ENCODE results near the gene MORC1.
A peak's percentile ranks its signal among the peaks of the same experiment; 100 is the strongest.
"Not testable (repeated sequence)": the region's sequence is repeated elsewhere in the genome, so short reads cannot be mapped to it uniquely, and the experiment has no call there.

Gene MORC1

DNA sequence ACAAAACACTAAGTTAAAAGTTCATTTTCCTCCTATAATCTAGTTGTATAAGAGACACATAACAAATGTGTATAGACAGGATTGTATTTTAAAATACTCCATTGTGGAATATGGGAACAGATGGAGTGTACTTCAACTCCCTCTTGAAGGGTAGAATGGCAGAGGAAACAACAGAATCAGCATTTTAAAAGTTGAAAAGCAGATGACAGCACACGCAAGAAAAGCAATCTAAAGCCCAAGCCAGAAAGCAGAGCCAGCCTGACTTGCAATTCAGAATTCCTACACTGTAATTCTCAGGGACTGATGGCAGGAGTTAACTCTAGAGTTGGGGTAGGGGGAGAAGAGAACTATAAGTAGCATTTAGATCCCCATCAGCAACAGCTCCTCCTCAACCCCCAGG is 22.8 kb downstream of the MORC1 start:
- no peak for DNase-seq

DNA sequence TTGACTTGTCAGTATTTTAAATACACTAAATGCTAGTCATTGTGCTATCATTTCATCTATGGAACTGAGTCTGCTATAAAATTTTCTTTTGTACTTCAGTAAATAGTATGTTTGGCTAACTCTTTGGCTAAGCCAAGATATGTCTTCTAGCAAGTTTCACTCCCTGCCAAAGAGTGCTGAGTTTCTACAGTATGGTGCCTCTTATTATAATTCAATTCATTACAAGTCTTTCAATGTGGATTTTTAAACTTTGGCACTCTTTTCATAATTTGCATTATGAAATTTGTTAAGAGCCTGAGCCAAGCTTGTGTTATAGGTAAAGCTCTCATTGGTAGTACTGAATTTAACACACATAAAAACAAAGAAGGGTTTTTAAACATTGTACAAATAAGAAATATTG is 24.4 kb downstream of the MORC1 start:
- no peak for DNase-seq

DNA sequence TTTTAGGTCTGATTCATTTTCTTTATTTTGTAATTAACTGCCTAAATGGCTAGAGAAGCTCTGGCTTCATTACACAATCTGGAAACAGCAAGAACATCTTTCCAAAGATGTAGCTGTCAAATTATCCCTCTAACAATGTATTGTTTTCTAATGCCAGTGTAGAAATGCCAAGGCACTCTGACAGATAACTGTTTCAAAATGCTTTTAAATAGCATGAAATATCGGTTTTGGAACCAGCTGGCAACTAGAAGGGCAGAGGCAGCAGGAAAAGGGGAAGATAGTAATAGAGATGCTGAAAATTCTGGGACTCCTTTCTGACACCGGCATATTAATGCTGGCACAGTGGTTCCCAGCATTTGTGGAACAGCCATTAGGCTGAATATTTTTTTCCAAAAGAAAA is 26.1 kb downstream of the MORC1 start:
- DNase-seq, result no peak

DNA sequence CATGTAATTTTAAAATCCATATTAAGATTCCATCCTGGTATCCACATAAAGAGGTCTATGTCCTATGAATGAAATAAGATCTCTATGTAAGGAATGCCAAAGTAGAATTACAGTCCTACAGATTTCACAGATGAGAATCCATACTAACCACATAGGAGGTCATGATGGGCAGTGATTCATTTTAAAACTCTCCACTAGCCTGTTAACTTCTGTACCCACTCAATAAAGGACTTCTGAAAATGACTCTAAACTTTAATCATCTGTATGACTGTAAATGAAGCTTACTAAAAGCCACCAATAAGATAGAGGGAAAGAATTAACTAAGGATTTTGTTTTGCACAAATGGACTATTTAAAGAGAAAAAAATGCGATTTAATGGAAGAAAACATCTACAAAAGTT is 28.7 kb downstream of the MORC1 start:
- no peak for DNase-seq

DNA sequence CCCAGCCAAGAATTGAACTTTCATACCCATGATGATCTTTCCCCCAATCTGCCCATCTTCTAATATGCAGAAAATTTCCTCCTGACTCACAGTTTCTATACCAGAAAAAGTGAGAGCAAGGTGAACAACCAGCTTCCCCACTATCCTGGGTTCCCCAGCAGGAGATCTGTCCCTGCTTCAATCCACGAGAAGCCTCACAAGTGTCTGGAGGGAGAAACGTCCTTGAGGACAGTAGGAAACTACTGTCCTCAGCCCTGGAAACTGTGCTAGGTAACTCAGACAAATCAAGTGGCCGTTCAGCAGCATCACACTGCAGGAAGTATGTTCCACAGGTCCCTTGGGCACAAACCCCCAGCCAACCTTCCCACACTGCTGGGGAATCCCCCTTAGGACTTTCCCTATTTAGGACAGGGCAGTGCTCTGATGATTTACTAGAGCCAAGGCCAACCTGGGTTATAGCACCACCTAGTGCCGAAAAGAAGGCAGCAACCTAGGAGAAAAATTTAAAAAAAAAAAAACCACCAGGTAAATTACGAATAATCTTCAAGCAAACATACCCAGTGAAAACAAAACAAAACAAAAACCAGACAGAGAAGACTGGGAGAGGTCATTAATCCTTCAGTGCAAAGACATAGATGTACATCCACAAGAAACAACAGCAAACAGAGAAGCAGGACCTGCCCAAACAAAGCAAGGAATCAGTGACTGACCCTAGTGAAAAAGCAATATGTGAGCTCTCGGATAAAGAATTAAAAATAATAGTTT is 36.0 kb downstream of the MORC1 start:
- no peak for DNase-seq

DNA sequence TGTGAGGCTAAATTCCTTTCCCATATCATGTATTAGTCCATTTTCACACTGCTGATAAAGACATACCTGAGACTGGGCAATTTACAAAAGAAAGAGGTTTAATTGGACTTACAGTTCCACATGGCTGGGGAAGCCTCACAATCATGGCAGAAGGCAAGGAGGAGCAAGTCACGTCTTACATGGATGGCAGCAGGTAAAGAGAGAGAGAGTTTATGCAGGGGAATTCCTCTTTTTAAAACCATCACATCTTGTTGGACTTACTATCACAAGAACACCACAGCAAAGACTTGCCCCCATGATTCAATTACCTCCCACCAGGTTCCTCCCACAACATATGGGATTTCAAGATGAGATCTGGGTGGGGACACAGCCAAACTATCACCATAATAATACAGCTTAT is 37.8 kb downstream of the MORC1 start:
- DNase-seq, result not testable (repeated sequence)

DNA sequence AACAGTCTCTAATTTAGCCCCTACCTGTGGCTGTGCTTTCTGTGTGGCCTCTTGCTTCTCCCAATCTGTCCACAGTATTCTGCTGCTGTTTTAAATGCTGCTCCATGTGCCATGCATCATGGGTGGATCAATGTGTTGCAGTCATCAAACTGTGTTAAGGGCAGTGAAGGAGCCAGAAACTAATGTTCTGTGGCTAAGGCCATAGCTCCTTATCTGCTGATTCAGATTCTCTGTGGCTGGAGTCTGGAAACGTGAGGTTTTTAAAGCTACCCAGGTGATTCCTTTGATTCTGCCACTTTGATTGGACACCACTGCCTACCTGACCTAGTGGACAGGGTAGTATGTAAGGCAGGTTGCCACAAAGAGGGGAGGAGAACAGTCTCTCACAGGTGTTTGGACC is 44.8 kb downstream of the MORC1 start:
- no peak for DNase-seq

DNA sequence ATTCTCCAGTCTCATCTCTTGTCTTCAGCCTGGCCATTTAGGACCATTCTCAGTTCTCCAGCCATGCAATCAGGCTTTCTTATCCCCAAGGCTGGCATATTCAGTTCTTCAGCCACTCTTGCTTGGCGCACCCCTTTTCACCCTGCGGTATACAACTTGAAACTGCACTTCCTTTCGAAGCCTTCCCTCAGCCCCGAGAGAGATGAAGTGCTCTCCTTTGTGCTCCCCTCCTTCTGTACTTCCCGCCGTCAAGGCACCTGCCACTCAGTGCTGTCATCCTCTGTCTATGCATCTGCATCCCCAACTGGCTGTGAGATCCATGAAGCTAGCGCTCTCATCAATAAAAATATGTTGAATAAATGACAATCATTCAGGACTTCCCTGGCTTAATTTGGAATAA is 45.7 kb downstream of the MORC1 start:
- DNase-seq, result no peak

DNA sequence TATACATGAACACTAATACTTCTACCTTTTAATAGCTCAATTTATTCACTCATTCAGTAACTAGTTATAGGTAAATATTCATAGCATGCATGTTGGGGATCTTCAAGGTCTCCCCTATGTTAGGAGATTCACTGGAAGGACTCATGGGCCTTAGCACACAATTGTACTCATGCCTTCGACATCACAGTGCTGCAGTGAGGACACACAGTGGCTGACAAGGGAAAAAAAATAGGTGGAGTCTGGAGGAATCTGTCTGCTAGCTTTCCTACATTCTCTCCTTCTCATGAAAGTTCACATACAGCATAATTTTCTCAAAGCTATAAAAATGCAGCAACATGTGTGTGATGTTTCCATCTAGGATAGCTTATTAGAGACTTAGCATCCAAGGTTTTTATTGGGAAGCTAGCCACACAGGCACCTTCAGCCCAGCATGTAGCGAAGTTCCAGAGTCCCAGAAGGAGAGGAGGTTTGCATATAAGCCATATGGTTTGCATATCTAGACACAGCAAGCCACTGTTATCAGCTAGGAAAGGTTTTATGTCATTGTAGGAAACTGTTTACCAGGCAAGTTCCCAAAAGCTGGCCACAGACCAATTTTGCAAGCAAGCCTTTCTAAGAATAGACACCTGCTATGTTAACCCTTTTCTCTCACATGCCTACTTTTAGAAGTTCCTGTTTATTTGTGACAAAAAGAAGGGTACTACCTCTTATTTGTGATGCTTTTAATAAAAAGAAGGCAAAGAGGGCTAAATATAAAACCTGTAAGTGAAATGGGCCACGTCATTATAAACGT is 46.4 kb downstream of the MORC1 start:
- DNase-seq, result peak; percentile 90

DNA sequence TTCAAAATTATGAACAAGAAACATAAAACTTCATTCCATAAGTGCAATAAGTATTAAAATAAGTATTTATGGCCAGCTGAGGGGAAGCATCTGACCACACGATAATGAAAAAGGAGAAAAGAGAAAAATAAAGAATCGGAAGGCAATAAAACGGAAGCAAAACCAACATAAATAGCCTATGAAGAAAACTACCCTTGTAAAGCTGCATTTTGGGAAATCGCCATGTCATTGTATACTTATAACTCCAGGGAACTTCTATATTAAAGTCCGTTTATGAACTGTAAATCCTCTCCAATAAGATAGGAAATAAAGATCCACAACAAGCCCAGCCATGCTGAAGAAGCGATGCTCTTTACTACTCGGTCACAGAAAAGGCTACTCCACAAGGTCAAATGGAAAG is 47.7 kb downstream of the MORC1 start:
- no peak for DNase-seq

DNA sequence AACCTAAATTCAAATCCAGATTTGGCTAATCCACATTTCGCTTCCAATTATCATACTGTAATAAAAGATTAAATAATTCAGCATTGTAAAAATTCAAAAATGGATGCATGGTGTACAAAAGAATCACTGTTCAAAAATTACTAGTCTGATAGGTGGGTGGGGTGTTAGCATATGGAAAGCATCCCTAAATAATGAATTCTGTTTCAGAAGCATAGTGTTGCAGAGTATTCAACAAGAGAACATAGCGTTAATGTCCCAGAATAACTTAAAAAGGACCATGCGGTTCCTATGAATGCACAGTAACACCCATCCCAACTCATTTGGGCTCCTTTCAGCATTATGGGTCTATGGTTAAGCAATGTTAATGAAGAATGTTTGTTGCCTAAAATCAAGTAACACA is 51.1 kb downstream of the MORC1 start:
- DNase-seq, result peak; percentile 28

DNA sequence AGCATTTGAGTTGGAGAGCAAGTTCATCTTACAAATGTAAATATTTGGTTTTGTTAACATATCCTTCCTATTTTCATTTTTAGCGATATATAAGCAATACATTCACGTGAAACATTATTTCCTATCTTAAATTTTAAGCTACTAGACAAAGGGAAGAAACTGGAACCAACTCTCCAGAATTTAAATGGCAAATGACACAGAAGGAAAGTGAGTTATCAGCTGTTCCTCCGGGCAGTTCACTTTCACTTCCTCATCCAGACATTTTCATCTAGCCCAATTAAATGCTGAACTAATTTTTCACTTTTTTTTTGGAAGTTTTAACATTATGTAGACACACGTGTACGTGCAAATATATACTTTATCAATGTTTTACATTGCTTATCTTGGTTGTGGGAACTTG is 58.7 kb downstream of the MORC1 start:
- no peak for DNase-seq

DNA sequence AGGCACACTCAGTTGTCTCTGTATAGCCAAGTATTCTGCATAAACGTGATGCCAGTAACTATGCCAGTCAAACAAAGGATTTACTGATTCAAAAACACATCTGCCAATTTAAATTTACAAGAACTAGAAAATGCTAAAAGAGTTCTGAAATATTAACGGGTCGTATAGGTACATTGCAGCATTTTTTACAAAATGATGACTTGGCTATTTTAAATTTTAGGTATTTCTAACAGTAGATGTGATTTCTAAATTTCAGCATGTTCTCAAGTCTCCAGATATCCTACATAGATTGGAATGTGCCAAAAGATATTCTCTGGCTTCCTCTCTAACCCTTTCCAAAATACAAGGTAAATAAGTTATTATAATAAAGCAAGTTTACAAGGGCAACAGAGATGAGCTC is 60.3 kb downstream of the MORC1 start:
- no peak for DNase-seq

DNA sequence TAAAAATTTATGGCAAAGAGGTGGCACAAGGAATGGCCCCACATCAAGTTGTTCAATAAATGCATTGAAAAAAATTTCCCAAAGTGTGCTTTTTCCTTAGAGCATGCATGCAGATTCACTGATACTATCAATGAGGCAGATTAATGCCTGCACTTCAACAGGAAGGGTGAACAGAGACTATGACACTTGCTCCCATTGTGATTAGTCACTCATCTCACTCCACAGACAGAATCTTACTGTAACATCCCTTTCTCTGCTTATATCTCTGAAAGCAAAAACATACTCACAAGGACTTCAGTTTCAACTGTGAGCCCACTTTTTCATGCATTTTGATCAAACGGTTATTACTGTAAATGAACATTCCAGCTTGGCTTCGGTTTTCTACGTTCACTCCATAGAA is 60.9 kb downstream of the MORC1 start:
- no peak for DNase-seq

DNA sequence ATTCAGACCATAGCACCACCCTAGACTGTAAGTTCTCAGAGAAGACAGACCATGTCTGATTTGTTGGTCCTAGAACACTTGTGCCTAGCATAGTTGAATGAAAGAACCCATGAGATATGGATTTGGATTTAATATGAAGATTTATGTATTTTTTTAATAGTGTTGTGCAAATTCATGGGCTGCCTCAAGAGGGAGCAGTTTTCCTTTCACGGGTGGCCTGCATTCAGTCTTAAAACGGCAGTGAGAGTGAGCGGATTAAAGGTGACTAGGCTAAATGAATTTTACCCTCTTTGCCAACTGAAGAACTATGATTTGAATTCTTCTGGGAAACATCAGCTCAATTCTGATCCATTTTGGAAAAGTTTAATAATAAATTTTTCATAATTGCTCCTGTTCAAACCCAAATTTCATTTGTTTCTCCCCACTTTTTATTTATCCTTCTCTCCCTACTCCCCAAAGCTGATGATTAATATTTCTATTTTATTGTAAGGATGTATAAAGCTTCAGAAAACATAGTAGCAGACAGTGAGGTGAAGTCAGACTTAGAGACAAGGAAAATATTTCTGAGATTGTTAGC is 67.3 kb downstream of the MORC1 start:
- DNase-seq, result no peak

DNA sequence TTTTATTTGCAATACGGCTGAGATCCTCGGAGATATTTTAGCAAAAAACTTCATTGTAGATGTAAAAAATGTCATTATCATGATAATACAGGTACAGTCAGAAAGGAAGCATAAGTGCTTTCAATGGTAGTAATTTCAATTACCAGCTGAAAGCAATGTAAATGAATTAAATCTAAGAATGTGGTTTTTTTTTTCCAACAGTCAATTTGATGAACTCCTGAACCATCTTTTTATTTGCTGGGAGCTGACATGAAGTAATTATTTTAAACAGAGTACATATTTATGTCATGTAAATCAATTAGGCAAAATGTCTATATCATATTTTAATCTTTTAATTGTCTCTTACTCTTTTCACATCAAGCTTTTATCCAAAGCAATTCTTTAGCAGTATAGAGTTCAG is 70.6 kb downstream of the MORC1 start:
- DNase-seq, result no peak

DNA sequence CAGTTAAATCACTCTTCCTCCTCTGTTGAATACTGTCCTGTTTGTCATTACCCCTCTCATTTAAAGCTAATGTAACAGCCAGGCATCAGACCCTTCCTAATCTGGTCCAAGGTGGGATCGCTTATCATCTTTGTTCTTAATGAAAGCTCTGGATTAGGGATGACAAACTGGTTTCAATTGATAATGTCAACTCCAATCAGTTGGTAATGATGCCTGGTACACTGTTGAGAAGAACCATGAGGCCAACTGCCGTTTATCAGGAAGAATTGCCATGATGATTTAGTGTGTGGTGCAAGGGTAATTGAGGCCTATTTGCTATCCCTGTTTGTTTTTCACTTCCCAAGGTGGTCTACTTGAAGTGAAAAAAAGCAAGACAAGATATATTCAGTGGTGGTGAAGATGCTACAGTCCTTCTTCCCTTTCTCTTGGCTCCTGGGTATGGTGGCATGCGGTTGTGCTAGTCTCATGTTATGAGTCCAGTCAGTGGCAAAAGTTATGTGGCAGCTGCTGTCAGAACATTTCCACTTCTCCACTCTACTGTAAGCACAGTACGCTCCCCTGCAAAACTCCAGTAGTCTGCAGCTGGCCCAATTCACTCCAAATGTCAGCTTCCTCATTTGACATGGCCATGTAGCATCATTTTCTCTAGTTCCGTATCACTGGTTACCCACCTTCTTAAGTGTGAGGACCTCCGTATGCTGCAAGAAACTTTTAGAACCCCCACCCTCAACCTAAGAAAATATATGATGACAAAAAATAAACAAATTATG is 72.5 kb downstream of the MORC1 start:
- DNase-seq, result no peak

DNA sequence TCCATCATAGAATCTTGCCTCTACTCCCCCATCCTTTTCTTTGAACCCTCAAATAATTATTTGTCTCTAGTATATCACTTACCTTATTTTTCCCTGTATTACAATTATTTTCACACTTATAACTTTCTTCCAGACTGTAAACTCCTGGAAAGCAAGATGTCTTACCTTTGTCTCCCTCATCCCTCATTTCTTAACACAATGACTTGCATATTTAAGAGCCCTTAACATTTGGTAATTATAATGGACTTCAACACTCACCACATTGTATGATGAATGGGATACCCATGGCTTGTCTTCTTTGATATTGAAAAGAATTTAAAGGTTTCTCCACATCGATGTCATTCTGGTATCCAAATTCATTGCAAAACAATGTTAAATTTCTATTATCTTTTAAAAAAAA is 82.9 kb downstream of the MORC1 start:
- DNase-seq, result no peak

DNA sequence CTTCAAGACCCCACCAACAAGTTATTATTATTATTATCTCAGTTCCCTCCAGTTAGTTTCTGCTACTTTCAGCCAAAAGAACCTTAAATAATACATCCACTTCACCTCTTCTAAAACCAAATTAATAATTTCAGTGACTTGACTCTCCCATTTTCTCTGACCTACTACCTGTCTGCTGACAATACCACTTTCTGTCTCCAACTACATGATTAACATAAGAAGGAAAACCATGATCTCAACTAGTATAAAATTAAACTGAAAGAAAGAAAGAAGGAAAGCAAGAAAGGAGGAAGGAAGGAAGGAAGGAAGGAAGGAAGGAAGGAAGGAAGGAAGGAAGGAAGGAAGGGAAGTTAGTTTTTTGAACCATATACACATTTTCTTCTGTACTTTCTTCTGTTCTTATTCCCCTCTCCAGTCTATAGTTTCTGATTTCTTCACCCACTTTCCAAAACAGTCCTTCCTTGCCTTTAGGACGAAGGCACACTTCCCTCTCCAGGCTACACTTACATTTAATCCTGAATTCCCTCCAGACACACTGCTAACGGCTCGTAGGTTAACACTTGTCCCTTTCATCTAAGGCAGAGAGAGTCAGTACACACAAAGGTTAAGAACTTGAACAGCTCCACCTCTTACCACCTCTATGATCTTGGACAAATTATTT is 84.8 kb downstream of the MORC1 start:
- DNase-seq, result no peak

DNA sequence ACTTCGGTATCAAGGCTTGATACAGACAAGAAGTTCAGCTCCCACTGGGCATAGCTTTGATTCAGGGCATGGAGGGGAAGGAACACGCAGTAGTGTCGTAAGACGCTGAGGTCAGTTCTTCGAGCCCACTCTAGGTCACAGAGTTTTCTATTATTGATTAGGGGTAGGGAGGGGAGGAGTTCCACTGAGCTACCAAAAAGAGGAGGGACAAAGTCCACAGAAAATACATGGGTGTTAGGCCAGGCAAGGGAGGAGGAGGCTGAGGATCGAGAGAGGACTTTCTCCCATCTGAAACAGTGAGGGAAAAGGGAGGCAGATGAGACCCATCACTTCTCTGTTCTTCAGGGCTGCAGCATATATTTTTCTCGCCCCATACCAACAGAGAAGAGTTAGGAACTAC is 89.2 kb downstream of the MORC1 start:
- no peak for DNase-seq

DNA sequence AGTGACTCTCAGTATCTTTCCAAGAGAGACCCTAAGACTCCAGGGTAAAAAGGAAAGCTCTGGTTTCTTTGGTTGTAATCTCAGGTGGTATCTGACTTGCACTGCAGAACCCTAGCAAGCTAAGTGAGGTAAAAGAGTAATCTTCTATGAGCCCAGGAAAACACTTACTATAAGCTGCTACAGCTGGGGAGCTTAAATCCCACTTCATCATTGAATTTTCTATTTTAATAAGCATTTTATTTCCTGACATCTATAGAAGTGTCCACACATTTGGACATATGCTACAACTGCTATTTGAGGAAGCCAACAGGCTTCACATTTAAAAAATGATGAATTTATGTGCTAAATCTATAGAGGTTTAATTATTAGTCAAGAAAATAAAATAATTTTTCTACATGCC is 91.1 kb downstream of the MORC1 start:
- no peak for DNase-seq

DNA sequence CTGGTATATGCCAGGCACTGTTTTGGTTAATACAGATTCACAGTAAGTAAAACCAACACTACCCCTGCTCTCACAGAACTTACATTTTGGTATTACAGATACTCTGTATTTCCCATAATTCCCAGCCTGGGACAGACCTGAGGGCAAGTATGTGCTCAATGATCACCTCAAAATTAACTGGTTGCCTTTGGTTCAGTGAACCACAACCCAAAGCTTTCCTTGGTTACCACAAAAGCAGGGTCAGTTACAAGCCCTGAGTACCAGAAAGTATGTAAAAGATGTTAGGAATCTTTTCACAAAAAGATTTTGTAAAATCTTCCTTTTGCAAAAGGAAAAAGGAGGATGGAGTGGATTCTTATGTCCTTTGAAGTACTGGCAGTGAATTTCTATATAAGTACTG is 92.0 kb downstream of the MORC1 start:
- DNase-seq, result no peak

DNA sequence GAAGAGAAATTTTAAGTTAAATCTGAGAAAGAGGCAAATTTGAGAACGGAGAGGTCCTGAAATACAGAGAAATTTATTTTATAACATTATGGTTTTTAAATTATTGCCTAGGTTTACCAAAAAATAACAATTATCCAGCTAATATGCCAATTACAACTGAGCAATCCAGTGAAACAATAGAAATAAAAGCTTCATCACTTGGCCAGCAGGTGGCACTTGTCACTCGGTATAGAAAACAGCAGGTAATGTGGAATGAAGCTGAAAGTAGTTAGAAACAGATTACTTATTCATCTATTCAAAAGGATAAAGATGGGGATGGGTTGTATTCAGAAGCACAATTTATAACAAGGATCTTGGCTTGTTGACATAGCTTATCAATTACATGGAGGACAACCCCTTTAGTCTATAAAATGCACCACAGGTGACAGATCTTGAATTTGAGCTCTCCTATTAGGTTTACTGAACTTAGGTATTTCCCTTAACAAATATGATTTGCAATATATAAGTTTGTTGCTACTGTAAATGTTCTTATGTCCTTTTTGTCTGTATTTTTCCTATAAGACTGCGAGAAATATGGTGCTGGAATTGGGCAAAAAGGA is 94.2 kb downstream of the MORC1 start:
- peak; percentile 21 for DNase-seq
